ENCODE results near the gene SNX32. TPM values are rescaled to one million over a fixed set of nuclear protein-coding genes. Genes with fewer than 3 reads are reported as not detected.

Gene SNX32
- total and polyA plus RNA-seq, 9 of the 15 experiments (the other 6 are each of a cell fraction or from before 2014, with no cell fraction given): 0.03 TPM; not detected in 7

- peaks cover 15% of the 10 kb centered on the region for H4K20me1 ChIP-seq (replicated peaks; ENCODE audit: control insufficient read depth, insufficient read depth, low read length)
- H3K27ac ChIP-seq (ENCODE audit: extremely low read depth, low read depth, low read length): peak overlapping the region; percentile 100
- H3K36me3 ChIP-seq (ENCODE audit: control insufficient read depth, insufficient read depth, low read length): peaks cover 46% of the 10 kb centered on the region
- FAIRE-seq (no peak), DNase-seq (ENCODE audit: extremely low read depth in 1 of 4, low spot score in 3 of 4) (peak; percentile 81 to 91 (median 86)), ATAC-seq (peak; percentile 82)
- no peaks in the 10 kb centered on the region for H3K9me1 ChIP-seq (ENCODE audit: control insufficient read depth, insufficient read depth, low read length)
- ChIA-PET POLR2A (interaction anchor here (1.0 to 8.0 kb wide), 17 partner anchors 7 to 326 kb away, joined by 3 to 136 read pairs (median 7); partner anchors contain the start of genes CCDC85B, CFL1, FIBP and KAT5), CTCF (ENCODE audit: low intra/inter-chr PET ratio) (interaction anchor here (0.6 kb wide), 1 partner anchor 123 kb away, joined by 5 read pairs; no protein-coding TSS in a partner anchor)
- peak overlapping the region; percentile 100 for H3K9ac ChIP-seq (ENCODE audit: insufficient read depth in 1 of 2, low read depth in 2 of 2, low read length in 2 of 2)
- peaks cover 42 to 72% of the 10 kb centered on the region in 2 experiments for H3K4me1 ChIP-seq (replicated peaks in 1 of 2; ENCODE audit: control insufficient read depth in 2 of 2, insufficient read depth in 2 of 2, low read length in 2 of 2)
- BruUV-seq (replicated peaks): TSS peak; percentile 57
- H3K4me2 ChIP-seq (ENCODE audit: insufficient read depth, low read length): peak overlapping the region; percentile 99
- no peaks in the 10 kb centered on the region for H3K9me3 ChIP-seq (replicated peaks; ENCODE audit: control insufficient read depth, insufficient read depth, low read depth, low read length)
- peaks cover 52% of the 10 kb centered on the region for H3K79me2 ChIP-seq (ENCODE audit: control insufficient read depth, insufficient read depth, low read length)
- WGBS (ENCODE audit: insufficient coverage, low coverage, missing lambda C conversion rate): under 1% methylated on average over 54 of the region's 78 CpGs
- H3K4me3 ChIP-seq: peak overlapping the region; percentile 89
- peak overlapping the region; percentile 58 for H2AFZ ChIP-seq (ENCODE audit: low read depth, low read length)
- in situ Hi-C loops (cut with MboI): no loop called here
- no peaks in the 10 kb centered on the region for H3K27me3 ChIP-seq (ENCODE audit: control insufficient read depth in 2 of 2, insufficient read depth in 2 of 2, low read length in 2 of 2)
- intact Hi-C loops (cut with micrococcal nuclease): loop anchor here (5.0 kb wide), 1 partner anchor 42 kb away; the partner anchor contains the start of gene CFL1
- TF ChIP-seq MITF (IDR thresholded peaks at IDR 0.05) (no peak; the same call in 1 of the 2 replicates), POLR2A (conservative IDR thresholded peaks at IDR 0.05) (peak; percentile 62), REST (IDR thresholded peaks at IDR 0.05; ENCODE audit: borderline replicate concordance) (peak; percentile 40), REST (CRISPR knock-in tag; IDR thresholded peaks at IDR 0.05; ENCODE audit: low read depth) (0 out of 2 replicates have a peak, but pooled peaks have one; percentile 16), SAFB2 (IDR thresholded peaks at IDR 0.05; ENCODE audit: borderline replicate concordance, low read depth, low read length, severe bottlenecking) (no peak), SMAD1 (IDR thresholded peaks at IDR 0.05; ENCODE audit: low read depth, low read length, partially characterized antibody) (no peak), ZHX1 (conservative IDR thresholded peaks at IDR 0.05; ENCODE audit: low read length) (no peak)
These were observed 65.8 kb downstream of the SNX32 start for GRCh38 chr11:65899356-65900124.
